ENCODE results near the gene DDX1.

GRCh38 chr2:15638720-15639119 is 47.1 kb downstream of the DDX1 start:
- TF ChIP-seq EZH2phosphoT487 (conservative IDR thresholded peaks at IDR 0.05; ENCODE audit: low read length): no peak
- TF ChIP-seq, protein P1, sequence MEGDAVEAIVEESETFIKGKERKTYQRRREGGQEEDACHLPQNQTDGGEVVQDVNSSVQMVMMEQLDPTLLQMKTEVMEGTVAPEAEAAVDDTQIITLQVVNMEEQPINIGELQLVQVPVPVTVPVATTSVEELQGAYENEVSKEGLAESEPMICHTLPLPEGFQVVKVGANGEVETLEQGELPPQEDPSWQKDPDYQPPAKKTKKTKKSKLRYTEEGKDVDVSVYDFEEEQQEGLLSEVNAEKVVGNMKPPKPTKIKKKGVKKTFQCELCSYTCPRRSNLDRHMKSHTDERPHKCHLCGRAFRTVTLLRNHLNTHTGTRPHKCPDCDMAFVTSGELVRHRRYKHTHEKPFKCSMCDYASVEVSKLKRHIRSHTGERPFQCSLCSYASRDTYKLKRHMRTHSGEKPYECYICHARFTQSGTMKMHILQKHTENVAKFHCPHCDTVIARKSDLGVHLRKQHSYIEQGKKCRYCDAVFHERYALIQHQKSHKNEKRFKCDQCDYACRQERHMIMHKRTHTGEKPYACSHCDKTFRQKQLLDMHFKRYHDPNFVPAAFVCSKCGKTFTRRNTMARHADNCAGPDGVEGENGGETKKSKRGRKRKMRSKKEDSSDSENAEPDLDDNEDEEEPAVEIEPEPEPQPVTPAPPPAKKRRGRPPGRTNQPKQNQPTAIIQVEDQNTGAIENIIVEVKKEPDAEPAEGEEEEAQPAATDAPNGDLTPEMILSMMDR (IDR thresholded peaks at IDR 0.05; ENCODE audit: insufficient read depth, low read length, poor library complexity, severe bottlenecking): no peak
